Activated CD4-positive, alpha-beta T cell treated with anti-CD3 and anti-CD28 coated beads, Interleukin-2, amount 50 U/mL, for 1 hour (primary cell): ENCODE results near the gene DNAH17.
A peak's percentile ranks its signal among the peaks of the same experiment; 100 is the strongest.

ENCODE experiments used
- DNase-seq: peaks from one replicate; pipeline ENCODE4 v3.0.0-alpha.2; 2020

Gene DNAH17

DNA sequence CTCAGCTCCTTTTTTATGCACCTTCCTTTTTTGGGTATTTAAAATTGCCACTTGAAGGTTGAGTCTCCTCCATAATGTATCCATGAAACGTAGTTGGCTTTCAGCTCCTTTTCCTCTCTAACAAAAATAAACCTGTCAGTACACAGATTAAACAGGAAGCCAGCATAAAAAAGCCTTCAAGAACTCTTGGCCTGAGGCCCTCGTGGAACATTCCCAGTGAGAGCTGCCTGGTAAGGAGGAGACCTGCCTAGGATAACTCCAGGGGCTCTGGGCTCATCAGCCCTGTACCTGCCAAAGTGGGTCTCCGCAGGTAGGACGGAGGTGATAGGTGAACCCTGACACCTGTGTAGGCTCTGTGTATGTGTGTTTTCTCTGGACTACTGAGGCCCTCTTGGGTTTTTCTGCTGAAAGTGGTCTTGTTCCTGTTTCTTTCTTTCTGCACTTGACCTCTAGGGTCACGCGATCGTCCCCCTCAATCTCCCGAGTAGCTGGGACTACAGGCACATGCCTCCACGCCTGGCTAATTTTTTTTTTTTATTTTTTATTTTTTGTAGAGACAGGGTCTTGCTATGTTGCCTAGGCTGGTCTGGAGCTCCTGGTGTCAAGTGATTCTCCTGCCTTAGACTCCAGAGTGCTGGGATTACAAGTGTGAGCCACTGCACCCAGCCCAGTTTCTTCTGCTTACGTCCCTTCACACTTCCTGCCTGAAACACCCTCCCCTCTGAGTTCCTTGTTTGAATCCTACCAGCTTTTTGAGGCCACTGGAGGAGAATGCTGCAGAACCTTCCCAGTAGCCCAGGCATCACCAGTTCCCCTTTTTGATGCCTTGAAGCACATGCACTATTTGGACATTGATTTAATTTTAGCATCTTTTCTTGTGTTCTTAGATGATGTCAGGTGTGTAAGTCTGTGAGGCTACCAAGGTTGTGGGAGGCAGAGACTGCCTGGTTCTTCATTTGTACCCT lies 188.9 kb downstream of the DNAH17 start:
- no peak for DNase-seq

DNA sequence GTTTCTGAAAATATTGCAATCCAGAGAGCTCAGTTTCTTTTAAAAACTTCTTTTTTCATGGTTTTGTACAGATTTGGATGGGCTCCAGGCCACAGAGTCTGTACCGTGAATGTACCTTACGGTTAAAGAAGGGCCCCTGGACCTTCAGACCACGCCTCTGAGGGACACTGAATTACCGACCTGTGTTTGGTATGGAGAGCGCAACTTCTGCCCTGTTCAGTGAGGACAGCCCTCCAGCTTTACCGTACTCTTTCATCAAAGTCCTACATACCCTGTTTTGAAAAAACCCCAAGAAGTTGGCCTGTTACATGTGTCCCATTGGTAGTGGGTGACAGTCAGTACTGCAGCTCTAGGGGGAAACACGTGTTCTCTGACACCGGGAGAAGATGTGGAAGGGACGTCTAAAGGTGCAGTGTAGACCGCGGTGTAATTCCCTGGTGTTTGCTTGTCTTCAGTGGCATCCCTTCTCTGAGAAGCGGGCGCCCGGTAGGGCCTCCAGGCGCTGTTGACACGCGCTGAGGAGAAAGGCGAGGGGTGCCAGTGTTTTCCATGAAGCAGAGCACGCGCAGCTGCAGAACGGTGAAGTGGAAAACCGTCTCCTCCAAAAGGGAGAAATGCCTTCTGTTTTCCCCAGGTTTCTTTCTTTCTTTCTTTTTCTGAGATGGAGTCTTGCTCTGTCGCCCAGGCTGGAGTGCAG lies 192.6 kb downstream of the DNAH17 start:
- no peak for DNase-seq

DNA sequence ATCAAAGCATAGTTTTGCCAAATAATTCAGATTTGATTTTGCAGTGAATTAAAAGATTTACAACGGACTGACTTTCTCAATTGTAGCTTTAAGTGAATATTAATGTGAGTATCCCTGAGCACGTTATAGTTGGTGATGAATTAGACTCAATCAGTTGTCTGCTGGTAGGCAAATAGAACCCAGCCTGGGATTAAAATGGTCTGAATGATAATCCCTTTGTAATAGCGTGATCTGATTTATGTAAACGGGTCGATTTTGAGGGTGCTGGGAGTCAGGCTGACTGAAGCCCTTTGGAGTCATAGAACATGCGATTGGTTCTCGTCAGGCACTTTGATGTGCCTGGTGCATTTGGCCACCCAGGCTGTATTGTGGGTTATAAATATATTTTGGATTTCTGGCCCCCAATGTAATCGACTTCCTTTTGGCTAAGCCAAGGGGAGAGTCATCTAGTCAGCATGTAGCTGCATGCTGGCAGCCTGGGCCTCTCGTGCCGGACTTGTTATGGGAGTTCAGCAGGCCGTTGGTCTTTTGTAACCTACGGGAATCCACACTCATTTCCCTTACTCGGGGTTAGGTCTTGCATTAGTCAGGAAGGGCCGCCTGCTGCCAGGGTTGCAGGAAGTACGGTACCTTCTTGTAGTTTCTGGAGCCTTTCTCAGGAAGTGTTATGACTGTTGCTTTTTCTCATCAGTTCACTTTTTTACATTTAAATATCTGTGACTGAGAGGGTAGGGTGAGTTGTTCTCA lies 193.3 kb downstream of the DNAH17 start:
- no peak for DNase-seq

DNA sequence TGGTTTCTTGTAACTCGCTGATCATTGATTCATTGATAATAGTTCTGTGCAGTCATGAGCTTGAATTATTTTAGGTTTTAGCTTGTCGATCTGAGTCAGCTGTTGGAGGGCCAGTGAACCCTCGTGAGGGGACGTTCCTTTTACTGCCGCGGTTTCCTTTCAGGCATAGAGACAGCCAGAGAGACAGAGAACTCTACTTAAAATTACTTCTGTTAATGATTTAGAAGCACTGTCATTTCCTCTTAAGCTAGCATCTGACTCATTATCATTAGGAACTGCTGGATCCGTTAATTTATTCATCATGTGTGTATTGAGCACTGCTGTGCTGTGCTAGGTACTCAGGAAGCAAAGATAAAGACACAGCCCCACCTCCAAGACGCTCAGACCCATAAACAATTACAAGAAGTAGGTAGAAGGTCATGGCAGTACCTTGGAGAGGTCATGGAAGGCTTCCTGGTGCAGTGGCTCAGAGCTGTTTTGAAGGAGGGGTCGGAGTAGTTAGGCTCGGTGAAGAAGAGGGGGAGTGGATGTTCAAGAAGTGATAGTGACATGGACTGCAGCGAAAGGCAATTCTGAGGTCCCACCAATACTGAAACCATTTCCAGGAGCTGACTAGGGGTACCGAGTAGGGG lies 195.5 kb downstream of the DNAH17 start:
- DNase-seq, result no peak

DNA sequence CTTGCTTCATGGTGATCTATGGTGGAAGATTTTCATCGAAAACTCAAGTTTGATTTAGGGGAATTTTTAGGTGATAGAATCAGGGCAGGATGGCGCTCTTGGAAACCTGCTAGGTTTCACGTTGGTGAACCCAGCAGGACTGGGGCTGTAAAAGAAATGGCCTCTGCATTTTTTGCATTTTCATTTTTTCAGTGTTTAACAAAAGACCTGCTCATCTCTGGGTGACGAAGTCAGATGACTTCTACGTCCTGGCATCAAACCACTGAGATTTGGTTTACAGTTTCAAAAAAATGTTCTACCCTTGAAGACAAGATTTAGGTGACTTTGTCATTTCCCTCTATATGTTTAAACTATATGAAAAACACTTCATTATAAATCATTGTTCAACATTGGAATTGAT lies 196.8 kb downstream of the DNAH17 start:
- DNase-seq, result no peak

DNA sequence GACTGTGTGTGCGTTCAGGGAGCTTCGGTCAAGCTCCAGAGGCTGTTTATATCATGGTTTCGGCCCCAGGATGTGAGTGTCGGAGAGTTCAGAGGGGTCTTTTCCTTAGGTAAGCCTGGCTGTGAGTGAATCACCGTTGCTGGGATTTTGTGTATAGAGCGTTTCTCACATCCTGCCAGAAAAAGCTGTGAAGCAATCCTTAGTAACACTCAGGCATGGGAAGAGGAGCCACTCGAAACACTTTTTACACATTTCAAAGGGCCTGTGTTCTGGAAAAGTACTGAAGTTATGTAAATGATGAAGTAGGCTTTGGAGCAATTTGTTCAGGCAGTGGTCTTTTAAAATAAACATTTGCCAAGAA lies 198.1 kb downstream of the DNAH17 start:
- no peak for DNase-seq

DNA sequence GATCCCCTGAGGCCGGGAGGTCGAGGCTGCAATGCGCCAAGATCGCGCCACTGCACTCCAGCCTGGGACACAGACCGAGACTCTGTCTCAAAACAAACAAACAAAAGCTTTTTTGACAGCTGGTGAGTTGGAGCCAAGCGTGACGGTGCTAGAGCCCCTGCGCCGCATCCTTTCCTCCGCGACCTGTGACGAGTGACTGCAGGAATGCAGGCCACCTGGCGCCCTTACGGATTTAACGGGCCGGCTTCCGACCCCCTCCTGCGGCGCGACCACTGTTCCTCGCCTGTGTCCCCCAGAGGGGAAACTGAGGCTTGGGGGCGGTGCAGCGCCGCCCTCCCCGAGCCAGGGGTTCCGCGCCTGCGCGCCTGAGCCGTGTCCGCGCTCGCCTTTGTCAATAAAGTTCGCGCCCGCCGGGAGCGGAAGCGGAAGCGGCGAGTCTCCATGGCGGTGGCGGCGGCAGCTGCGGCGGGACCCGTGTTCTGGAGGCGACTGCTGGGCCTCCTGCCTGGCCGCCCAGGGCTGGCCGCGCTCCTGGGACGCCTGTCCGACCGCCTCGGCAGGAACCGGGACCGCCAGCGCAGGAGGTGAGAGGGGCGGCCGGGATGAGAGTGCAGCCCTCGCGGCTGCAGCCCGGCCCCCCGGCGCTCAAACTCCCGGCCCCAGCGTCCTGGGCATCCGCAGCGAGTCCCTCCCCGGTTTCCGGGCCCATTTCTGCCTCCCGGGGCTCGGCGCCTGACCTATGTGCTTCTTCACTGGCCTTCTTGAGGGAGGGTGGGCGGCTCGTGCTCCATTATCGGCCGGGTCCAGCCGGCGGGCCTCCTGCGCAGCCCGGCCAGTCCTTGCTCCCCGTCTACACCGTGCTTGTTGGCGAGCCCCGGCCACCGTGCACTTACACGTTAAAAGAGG lies 198.7 kb downstream of the DNAH17 start, which contains the start of gene PGS1:
Gene PGS1 (plus strand): TSS at position 425 of the 906 bp plus-strand sequence. CDS start 17 bp downstream, at position 442.
- peak; percentile 76 for DNase-seq

DNA sequence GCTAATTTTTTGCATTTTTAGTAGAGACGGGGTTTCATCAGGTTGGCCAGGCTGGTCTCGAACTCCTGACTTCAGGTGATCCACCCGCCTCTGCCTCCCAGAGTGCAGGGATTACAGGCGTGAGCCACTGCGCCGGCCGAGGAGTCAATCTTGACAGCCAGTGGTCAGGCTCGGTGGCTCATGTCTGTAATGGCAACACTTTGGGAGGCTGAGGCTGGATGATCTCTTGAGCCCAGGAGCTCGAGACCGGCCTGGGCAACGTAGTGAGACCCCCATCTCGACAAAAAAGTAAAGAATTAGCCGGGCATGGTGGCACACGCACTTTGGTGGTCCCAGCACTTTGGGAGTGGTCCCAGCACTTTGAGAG lies 199.4 kb downstream of the DNAH17 start:
- DNase-seq, result no peak

DNA sequence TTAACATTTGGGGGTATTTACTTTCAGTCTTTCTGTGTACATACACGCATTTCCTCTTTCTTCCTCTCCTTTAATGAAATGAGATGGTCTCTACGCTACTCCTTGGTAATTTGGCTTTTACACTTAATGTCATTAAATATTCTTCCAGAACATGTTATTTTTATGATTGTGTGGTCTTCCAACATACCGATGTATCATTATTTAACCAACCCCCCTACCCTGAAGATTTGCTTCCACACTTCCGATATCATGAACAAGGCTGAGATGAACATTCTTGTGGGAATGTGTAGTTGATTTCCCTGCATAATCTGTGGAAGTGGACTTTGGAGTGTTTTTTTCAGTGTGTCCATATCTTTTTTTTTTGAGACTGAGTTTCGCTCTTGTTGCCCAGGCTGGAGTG lies 201.0 kb downstream of the DNAH17 start:
- DNase-seq, result no peak

DNA sequence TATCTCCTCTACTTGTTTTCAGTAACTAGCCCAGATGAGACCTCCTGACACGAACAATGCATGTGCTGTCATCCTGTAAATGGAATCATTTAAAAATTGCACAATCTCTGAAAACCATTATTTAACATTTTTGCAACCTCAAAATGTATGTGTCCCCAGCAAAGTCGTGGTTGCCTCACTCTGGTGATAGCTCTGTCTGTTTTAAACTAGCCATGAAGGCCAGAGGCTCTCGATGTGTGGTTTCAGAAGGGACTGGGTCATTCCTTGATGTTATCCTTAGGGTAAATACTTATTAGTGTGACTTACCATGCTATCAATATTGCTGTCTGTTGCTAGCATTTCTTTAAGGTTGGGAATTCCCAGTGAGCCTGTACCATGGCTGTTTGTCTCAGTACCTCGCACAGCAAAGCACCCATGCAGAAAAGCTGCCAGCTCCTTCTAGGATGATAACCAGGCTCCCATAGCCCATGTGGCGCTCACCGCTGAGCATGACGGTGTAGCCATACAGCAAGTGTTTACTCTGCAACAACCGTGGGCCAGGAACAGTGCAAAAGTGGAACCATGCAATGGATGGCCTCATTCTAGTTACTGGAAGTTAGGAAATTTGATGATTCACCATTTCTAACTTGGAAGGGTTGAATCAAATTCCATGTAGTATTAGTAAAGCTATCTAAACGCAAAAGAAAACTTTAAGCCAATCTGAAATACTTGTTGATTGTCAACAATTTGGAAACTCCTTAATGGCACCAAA lies 201.6 kb downstream of the DNAH17 start:
- DNase-seq, result no peak

DNA sequence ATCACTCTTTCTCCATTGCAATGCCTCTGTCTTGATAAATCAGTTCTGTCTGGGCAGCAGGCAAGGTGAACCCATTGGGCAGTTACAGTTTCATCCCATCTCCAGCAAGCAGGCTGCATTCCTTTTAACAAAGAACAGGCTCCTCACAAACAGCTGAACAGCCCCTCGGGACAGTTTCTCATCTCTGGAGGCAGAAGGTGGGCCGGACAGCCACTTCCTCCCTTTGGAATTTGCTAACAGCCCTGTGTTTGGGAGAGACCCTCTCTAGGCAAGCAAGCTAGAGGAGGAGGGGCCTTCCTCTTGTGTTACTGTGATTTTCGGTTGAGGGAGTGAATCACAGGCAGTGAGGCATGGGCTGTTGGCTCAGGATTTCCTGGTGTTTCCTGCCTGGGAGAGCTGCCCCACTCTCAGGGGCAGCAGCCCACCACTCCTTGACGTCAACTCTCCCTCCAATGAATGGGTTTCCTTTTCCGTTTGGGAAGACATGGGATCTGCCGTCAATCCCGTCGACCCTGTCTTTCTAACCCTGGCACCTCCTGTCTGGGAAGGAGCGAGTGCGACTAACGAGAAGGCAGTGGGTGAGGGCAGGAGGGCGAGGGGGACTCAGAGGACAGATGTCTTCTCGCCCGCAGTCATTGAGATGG lies 202.4 kb downstream of the DNAH17 start:
- no peak for DNase-seq

DNA sequence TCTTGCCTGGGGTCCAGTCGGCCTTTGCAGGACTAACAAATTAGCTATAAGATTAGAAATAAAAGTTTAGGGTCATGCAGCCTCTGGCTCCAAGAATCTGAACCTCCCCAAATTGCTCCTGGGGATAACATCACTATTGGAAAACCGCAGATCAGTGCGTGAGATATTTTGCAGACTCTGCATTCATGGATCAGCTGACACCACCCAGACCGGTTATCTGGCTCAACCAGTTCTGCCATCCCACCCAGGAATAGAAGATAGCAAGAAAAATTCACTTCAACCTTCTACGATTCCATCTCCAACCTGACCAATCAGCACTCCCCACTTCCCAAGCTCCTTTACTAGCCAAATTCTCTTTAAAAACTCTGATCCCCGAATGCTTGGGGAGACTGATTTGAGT lies 203.0 kb downstream of the DNAH17 start:
- no peak for DNase-seq
